Right atrium auricular region (tissue), 2 donors: ENCODE measurements around the gene EFNA5. TPM values are rescaled to one million over a fixed set of nuclear protein-coding genes. Genes with fewer than 3 reads are reported as not detected.

Source experiments
- DNase-seq: peaks from one replicate; pipeline ENCODE4 v3.0.0-alpha.2; 2019; ENCODE audit warnings: low spot score
- H3K27ac ChIP-seq, 2 donors: fragments of 200-600 bp; sonication (generic); 1 replicate in 1 of 2; 2 replicates in 1 of 2; pipeline ENCODE4 v1.5.1; 2016 to 2019
- H3K27me3 ChIP-seq, 2 donors: fragments of 200-600 bp; sonication (generic); one replicate each; pipeline versions ENCODE4 v1.5.1 to v1.6.0; 2017 to 2019
- H3K36me3 ChIP-seq: fragments of 200-600 bp; sonication (generic); one replicate; pipeline ENCODE4 v1.5.1; 2016
- H3K4me1 ChIP-seq, 2 donors: fragments of 200-600 bp; sonication (generic); one replicate each; pipeline versions ENCODE4 v1.5.1 to v1.6.0; 2017 to 2019
- H3K4me3 ChIP-seq, 2 donors: fragments of 200-600 bp; sonication (generic); 1 replicate in 1 of 2; 2 replicates in 1 of 2; pipeline ENCODE4 v1.5.1; 2017 to 2019; ENCODE audit warnings: mild to moderate bottlenecking in 1 of 2, moderate library complexity in 1 of 2
- H3K9me3 ChIP-seq, 2 donors: fragments of 200-600 bp; sonication (generic); one replicate each; pipeline ENCODE4 v1.5.1; 2019
- total RNA-seq, 2 donors: library from RNA; depleted of rRNA; stranded (reverse); fragments of >200 nt; gene quantifications; one replicate each; pipeline ENCODE4 v1.1.0, GENCODE V29; 2016
- TF ChIP-seq, protein P1 (sequence below), 2 donors: fragments of 200-600 bp; sonication (generic); IDR thresholded peaks; one replicate each; pipeline ENCODE4 v1.5.1; 2019; ENCODE audit warnings: antibody characterized with exemption in 2 of 2

The EFNA5 gene
- total RNA-seq, 2 donors from 2014 or later, result 17.0 to 19.2 TPM

DNA sequence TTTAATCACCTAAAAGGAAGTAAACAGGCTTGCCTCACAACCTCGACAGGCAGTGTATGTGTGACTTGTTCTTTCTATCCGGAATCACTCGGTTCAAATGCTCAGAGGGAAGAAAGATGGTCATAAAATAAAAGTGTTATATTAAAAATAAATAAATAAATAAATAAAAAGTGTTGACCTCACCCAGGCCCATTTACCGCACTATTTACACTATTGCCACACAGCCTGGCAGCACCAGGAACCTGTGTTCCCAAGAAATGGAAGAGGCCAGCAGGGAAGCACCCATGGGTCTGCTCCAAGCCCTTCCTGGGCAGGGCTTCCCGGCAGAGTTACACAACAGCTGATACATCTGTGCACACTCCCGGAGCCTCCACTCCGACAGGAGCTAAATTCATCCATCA is 127.9 kb downstream of the EFNA5 start:
- Histone ChIP-seq H3K27ac (peak overlapping the region; percentile 72 to 85), H3K4me3 (peak overlapping the region in 1 of 2 donors; percentile 9), H3K27me3 (no peaks in the 10 kb centered on the region), H3K36me3 (no peaks in the 10 kb centered on the region), H3K9me3 (no peaks in the 10 kb centered on the region), H3K4me1 (peaks cover 0 to 47% of the 10 kb centered on the region in 2 donors)
- TF ChIP-seq, protein P1, sequence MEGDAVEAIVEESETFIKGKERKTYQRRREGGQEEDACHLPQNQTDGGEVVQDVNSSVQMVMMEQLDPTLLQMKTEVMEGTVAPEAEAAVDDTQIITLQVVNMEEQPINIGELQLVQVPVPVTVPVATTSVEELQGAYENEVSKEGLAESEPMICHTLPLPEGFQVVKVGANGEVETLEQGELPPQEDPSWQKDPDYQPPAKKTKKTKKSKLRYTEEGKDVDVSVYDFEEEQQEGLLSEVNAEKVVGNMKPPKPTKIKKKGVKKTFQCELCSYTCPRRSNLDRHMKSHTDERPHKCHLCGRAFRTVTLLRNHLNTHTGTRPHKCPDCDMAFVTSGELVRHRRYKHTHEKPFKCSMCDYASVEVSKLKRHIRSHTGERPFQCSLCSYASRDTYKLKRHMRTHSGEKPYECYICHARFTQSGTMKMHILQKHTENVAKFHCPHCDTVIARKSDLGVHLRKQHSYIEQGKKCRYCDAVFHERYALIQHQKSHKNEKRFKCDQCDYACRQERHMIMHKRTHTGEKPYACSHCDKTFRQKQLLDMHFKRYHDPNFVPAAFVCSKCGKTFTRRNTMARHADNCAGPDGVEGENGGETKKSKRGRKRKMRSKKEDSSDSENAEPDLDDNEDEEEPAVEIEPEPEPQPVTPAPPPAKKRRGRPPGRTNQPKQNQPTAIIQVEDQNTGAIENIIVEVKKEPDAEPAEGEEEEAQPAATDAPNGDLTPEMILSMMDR (IDR thresholded peaks at IDR 0.05), result no peak
- peak; percentile 90 for DNase-seq

GRCh38 chr5:107542428-107542827 is 128.3 kb downstream of the EFNA5 start:
- DNase-seq, result peak; percentile 92
- TF ChIP-seq, protein P1 (IDR thresholded peaks at IDR 0.05), result no peak
- peaks cover 0 to 47% of the 10 kb centered on the region in 2 donors for H3K4me1 ChIP-seq
- H3K27ac ChIP-seq, result peak overlapping the region; percentile 72 to 85
- peak overlapping the region in 1 of 2 donors; percentile 9 for H3K4me3 ChIP-seq
- no peaks in the 10 kb centered on the region for H3K27me3 ChIP-seq
- H3K9me3 ChIP-seq, result no peaks in the 10 kb centered on the region
- H3K36me3 ChIP-seq, result no peaks in the 10 kb centered on the region

- Histone ChIP-seq H3K27me3 (no peaks in the 10 kb centered on the region), H3K9me3 (no peaks in the 10 kb centered on the region), H3K4me3 (no peak overlapping the region), H3K36me3 (no peaks in the 10 kb centered on the region), H3K4me1 (peaks cover 0 to 47% of the 10 kb centered on the region in 2 donors), H3K27ac (peak overlapping the region in 1 of 2 donors; percentile 85)
- DNase-seq, result no peak
- TF ChIP-seq, protein P1 (IDR thresholded peaks at IDR 0.05), result no peak
These were observed 129.3 kb downstream of the EFNA5 start for GRCh38 chr5:107541400-107541799.

- peak overlapping the region; percentile 3 to 62 for H3K27ac ChIP-seq
- DNase-seq, result no peak
These were observed 130.9 kb downstream of the EFNA5 start for GRCh38 chr5:107539726-107540330.

DNA sequence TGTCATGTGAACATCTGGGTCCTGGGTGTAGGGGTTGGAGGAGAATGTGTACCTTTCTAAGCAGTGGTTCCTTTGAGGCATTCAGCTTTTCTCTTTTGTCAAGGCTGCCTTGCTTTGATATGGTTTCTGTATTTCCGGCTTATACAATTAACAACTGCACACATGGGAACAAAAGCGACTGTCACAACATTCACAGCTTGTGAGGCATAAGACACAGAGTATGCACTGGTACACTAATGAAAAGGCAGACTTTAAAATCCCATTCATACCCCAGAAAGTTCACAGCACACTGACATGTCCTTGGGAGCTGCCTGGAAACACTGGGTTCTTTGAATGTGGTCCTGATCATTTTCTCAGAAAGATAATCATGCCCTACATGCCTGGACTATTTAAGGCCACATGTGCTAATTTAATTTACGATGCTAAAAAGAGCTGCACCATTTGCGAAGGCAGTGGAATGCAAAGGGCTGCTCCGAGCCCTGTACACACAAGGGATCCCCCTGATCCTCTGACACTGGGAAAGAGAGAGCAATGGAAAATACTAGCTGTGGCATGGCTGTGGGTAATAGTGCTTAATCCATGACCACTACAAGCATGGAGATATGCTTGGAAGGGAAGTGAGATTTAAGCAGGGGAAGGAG is 131.8 kb downstream of the EFNA5 start:
- no peak for DNase-seq
- TF ChIP-seq, protein P1 (IDR thresholded peaks at IDR 0.05), result no peak
- peak overlapping the region; percentile 3 to 62 for H3K27ac ChIP-seq
- H3K4me1 ChIP-seq, result peaks cover 0 to 29% of the 10 kb centered on the region in 2 donors
- H3K27me3 ChIP-seq, result no peaks in the 10 kb centered on the region
- H3K36me3 ChIP-seq, result no peaks in the 10 kb centered on the region
- no peaks in the 10 kb centered on the region for H3K9me3 ChIP-seq
- no peak overlapping the region for H3K4me3 ChIP-seq

More at GRCh38 chr5:107539726-107540330, 130.9 kb downstream of the EFNA5 start:
- TF ChIP-seq, protein P1 (IDR thresholded peaks at IDR 0.05), result no peak
- no peaks in the 10 kb centered on the region for H3K9me3 ChIP-seq
- H3K36me3 ChIP-seq, result no peaks in the 10 kb centered on the region
- no peak overlapping the region for H3K4me3 ChIP-seq
- no peaks in the 10 kb centered on the region for H3K27me3 ChIP-seq
- peaks cover 0 to 32% of the 10 kb centered on the region in 2 donors for H3K4me1 ChIP-seq
